ENCODE results near the gene ZNF683. TPM values are rescaled to one million over a fixed set of nuclear protein-coding genes. Genes with fewer than 3 reads are reported as not detected.

ZNF683 gene
- total RNA-seq, 1 donor from 2014 or later: not detected

GRCh38 chr1:26411624-26412074, 39.1 kb upstream of the ZNF683 start:
- peaks cover 33% of the 10 kb centered on the region for H3K4me1 Mint-ChIP-seq

GRCh38 chr1:26410706-26411623, 38.4 kb upstream of the ZNF683 start, which contains the start of gene LIN28A:
LIN28A (plus strand) TSS chr1:26410817; CDS start chr1:26410892, 75 bp downstream.
- TF ChIP-seq CTCF (IDR thresholded peaks at IDR 0.05; ENCODE audit: unreplicated experiment): no peak
- Mint-ChIP-seq H3K27ac (no peak within 1 kb of the TSS), H3K4me3 (peak within 1 kb of the TSS; percentile 52), H3K4me1 (peaks cover 33% of the 10 kb centered on the region), H3K27me3 (ENCODE audit: low read depth) (peaks cover 50% of the 10 kb centered on the region), H3K9me3 (no peaks in the 10 kb centered on the region), H3K36me3 (no peaks in the 10 kb centered on the region)
- DNase-seq (ENCODE audit: low spot score in 2 of 2, unreplicated experiment in 2 of 2): no peak

More at GRCh38 chr1:26411624-26412074, 39.1 kb upstream of the ZNF683 start:
- Mint-ChIP-seq H3K4me3 (peak overlapping the region; percentile 52), H3K36me3 (no peaks in the 10 kb centered on the region), H3K27me3 (ENCODE audit: low read depth) (peaks cover 50% of the 10 kb centered on the region), H3K9me3 (no peaks in the 10 kb centered on the region), H3K27ac (no peak overlapping the region)
- TF ChIP-seq CTCF (IDR thresholded peaks at IDR 0.05; ENCODE audit: unreplicated experiment): no peak
- DNase-seq (ENCODE audit: low spot score in 2 of 2, unreplicated experiment in 2 of 2): no peak

DNA sequence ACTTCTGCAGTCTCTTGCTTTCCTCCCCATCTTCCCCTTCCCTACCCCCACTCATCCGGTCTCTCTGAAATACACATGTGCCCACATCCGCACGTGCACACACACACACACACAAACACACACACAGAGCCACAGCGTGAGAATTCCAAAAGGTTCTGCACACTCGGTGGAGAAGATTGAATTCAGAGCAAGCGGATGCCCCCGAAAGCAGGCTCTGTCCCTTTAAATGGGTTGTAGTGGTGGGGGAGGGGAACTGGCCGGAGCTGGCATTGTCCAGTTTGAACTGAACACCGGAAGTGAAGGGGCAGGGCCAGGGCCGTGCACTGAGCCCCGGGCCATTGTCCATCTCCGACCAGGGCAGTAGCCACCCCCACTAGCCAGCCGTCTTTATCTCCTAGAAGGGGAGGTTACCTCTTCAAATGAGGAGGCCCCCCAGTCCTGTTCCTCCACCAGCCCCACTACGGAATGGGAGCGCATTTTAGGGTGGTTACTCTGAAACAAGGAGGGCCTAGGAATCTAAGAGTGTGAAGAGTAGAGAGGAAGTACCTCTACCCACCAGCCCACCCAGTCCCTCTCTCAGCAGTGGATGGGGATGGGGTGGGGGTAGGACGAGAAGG, 36.7 kb upstream of the ZNF683 start:
- TF ChIP-seq CTCF (IDR thresholded peaks at IDR 0.05; ENCODE audit: unreplicated experiment): no peak
- Mint-ChIP-seq H3K4me1 (peaks cover 33% of the 10 kb centered on the region), H3K36me3 (no peaks in the 10 kb centered on the region), H3K9me3 (no peaks in the 10 kb centered on the region), H3K27ac (no peak overlapping the region), H3K27me3 (ENCODE audit: low read depth) (peaks cover 48% of the 10 kb centered on the region), H3K4me3 (peak overlapping the region; percentile 22)
- no peak for DNase-seq (ENCODE audit: low spot score in 2 of 2, unreplicated experiment in 2 of 2)

- H3K4me3 Mint-ChIP-seq: no peak overlapping the region
- peaks cover 48% of the 10 kb centered on the region for H3K27me3 Mint-ChIP-seq (ENCODE audit: low read depth)
- no peaks in the 10 kb centered on the region for H3K9me3 Mint-ChIP-seq
- no peak for TF ChIP-seq CTCF (IDR thresholded peaks at IDR 0.05; ENCODE audit: unreplicated experiment)
- H3K4me1 Mint-ChIP-seq: peaks cover 33% of the 10 kb centered on the region
- H3K27ac Mint-ChIP-seq: no peak overlapping the region
- H3K36me3 Mint-ChIP-seq: no peaks in the 10 kb centered on the region
- DNase-seq (ENCODE audit: low spot score in 2 of 2, unreplicated experiment in 2 of 2): peak; percentile 68 to 95
Observed at GRCh38 chr1:26408604-26409003, 36.1 kb upstream of the ZNF683 start.

DNA sequence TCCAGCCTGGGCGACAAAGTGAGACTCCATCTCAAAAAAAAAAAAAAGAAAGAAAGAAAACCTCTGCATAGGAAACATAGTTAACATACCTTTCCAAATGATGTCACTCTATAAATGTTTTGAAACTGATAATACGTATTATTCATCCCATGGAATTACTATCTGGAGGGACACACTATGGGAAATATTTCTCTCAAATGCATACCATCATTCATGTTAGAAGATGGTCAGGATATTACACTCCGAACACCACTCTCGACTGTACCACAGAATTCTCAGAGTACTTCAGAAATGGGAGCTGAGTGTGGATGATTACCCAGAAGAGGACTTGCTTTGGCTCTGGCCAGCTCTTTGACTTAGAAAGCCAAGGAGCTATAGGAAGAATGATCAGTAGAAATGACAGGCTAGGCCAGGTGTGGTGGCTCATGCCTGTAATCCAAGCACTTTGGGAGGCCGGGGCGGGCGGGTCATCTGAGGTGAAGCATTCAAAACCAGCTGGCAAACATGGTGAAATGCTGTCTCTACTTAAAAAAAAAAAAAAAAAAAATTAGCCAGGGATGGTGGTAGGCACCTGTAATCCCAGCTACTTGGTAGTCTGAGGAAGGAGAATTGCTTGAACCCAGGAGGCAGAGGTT, 32.8 kb upstream of the ZNF683 start:
- no peak overlapping the region for H3K4me3 Mint-ChIP-seq
- H3K9me3 Mint-ChIP-seq: no peaks in the 10 kb centered on the region
- DNase-seq (ENCODE audit: low spot score in 2 of 2, unreplicated experiment in 2 of 2): no peak
- no peak overlapping the region for H3K27ac Mint-ChIP-seq
- no peaks in the 10 kb centered on the region for H3K36me3 Mint-ChIP-seq
- peaks cover 13% of the 10 kb centered on the region for H3K4me1 Mint-ChIP-seq
- TF ChIP-seq CTCF (IDR thresholded peaks at IDR 0.05; ENCODE audit: unreplicated experiment): no peak
- peaks cover 19% of the 10 kb centered on the region for H3K27me3 Mint-ChIP-seq (ENCODE audit: low read depth)

Data from mesothelial cell of epicardium (in vitro differentiated cells).